Trophoblast cell (in vitro differentiated cells and primary cell): Measurements from ENCODE around the gene TLL2.

Source experiments
- DNase-seq, 2 donors: peaks; one replicate each; pipeline ENCODE4 v3.0.0-alpha.2; 2016
- H2AFZ ChIP-seq: 2 replicates; pipeline ENCODE4 v1.6.1; 2013; ENCODE audit warnings: low read length, moderate library complexity, mild to moderate bottlenecking; ENCODE audit not compliant: insufficient read depth, poor library complexity
- H2AK5ac ChIP-seq: 2 replicates; pipeline ENCODE4 v1.6.1; 2013; ENCODE audit warnings: mild to moderate bottlenecking, low read length
- H2BK120ac ChIP-seq: 2 replicates; pipeline ENCODE4 v1.6.1; 2013; ENCODE audit warnings: low read length, mild to moderate bottlenecking, moderate library complexity; ENCODE audit not compliant: insufficient read depth, poor library complexity
- H2BK12ac ChIP-seq: 2 replicates; pipeline ENCODE4 v1.6.1; 2013; ENCODE audit warnings: mild to moderate bottlenecking, low read length, moderate library complexity
- H2BK5ac ChIP-seq: 2 replicates; pipeline ENCODE4 v1.6.1; 2013; ENCODE audit warnings: low read length, low read depth, moderate library complexity, mild to moderate bottlenecking; ENCODE audit not compliant: poor library complexity
- H3K14ac ChIP-seq: 2 replicates; pipeline ENCODE4 v1.6.1; 2013; ENCODE audit warnings: mild to moderate bottlenecking, low read length
- H3K18ac ChIP-seq: 2 replicates; pipeline ENCODE4 v1.6.1; 2013; ENCODE audit warnings: mild to moderate bottlenecking, low read length
- H3K23ac ChIP-seq: 2 replicates; pipeline ENCODE4 v1.6.1; 2013; ENCODE audit warnings: low read length
- H3K27ac ChIP-seq: 2 replicates; pipeline ENCODE4 v1.5.1; 2013; ENCODE audit warnings: low read depth, mild to moderate bottlenecking, inconsistent platforms, low read length, moderate library complexity
- H3K27me3 ChIP-seq: 2 replicates; pipeline ENCODE4 v1.6.1; 2013; ENCODE audit warnings: inconsistent platforms, mild to moderate bottlenecking, low read length, moderate library complexity; ENCODE audit not compliant: insufficient read depth
- H3K36me3 ChIP-seq, 2 experiments: 1 replicate in 1 of 2; 2 replicates in 1 of 2; pipeline ENCODE4 v1.6.1; 2013; ENCODE audit warnings: low read length in 2 of 2, mild to moderate bottlenecking in 2 of 2, moderate library complexity in 1 of 2; ENCODE audit not compliant: insufficient read depth in 2 of 2, control insufficient read depth in 1 of 2
- H3K4ac ChIP-seq: 2 replicates; pipeline ENCODE4 v1.6.1; 2013; ENCODE audit warnings: low read depth, mild to moderate bottlenecking, low read length, moderate library complexity
- H3K4me1 ChIP-seq, 2 experiments: 1 replicate in 1 of 2; 2 replicates in 1 of 2; pipeline ENCODE4 v1.6.1; 2013; ENCODE audit warnings: low read length in 2 of 2, mild to moderate bottlenecking in 2 of 2, moderate library complexity in 1 of 2; ENCODE audit not compliant: insufficient read depth in 2 of 2, control insufficient read depth in 1 of 2
- H3K4me2 ChIP-seq: 2 replicates; pipeline ENCODE4 v1.6.1; 2013; ENCODE audit warnings: inconsistent platforms, mild to moderate bottlenecking, low read length, moderate library complexity
- H3K4me3 ChIP-seq: 2 replicates; pipeline ENCODE4 v1.5.1; 2013; ENCODE audit warnings: mild to moderate bottlenecking, low read depth, low read length, inconsistent platforms
- H3K79me1 ChIP-seq: one replicate; pipeline ENCODE4 v1.6.1; 2013; ENCODE audit warnings: low read length
- H3K79me2 ChIP-seq: 2 replicates; pipeline ENCODE4 v1.6.1; 2013; ENCODE audit warnings: low read length, mild to moderate bottlenecking; ENCODE audit not compliant: control insufficient read depth, insufficient read depth, poor library complexity
- H3K9ac ChIP-seq: 2 replicates; pipeline ENCODE4 v1.6.1; 2013; ENCODE audit warnings: mild to moderate bottlenecking, low read length
- H3K9me3 ChIP-seq: 2 replicates; pipeline ENCODE4 v1.6.1; 2013; ENCODE audit warnings: low read depth, mild to moderate bottlenecking, control low read depth, inconsistent platforms, low read length; ENCODE audit not compliant: insufficient read depth
- H4K12ac ChIP-seq: 2 replicates; pipeline ENCODE4 v1.6.1; 2013; ENCODE audit warnings: low read depth, mild to moderate bottlenecking, low read length, moderate library complexity
- H4K8ac ChIP-seq: 2 replicates; pipeline ENCODE4 v1.6.1; 2013; ENCODE audit warnings: low read depth, mild to moderate bottlenecking, low read length, moderate library complexity
- H4K91ac ChIP-seq: one replicate; pipeline ENCODE4 v1.6.1; 2013; ENCODE audit warnings: low read depth, mild to moderate bottlenecking, low read length, moderate library complexity
- WGBS: extraction: QIAGEN DNeasy Blood & Tissue Kit; methylation state at CpG from one replicate; pipeline ENCODE4 v1.1.7; 2013; ENCODE audit warnings: missing lambda C conversion rate; ENCODE audit not compliant: insufficient read length, insufficient coverage; ENCODE audit errors: extremely low coverage; 5-methylcytosine and 5-hydroxymethylcytosine counted together

TLL2 gene

DNA sequence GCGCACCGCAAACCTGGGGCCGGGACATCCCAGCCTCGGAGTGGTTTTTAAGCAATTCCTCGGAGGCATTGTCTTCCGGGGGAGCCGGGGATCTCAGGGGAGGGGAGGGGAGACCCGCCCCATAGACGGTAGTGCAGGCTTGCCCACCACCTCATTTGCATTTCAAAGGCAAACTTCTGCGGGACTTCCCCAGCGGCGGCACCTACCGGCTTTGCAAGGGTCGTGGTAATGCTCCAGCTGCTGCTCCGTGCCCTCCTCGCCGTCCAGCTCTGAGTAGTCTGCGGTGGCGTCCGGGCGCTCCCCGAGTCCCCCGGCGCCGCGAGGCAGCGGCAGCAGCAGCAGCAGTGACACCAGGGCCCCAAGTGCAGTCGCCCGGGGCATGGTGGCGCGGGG, 425 bp downstream of the TLL2 start:
- Histone ChIP-seq H3K79me2 (no peaks in the 10 kb centered on the region), H3K79me1 (no peaks in the 10 kb centered on the region), H3K27ac (no peak overlapping the region), H3K27me3 (peaks cover 21% of the 10 kb centered on the region), H3K18ac (no peak overlapping the region), H3K14ac (peak overlapping the region; percentile 13), H3K4me2 (peak overlapping the region; percentile 99), H3K36me3 (no peaks in the 10 kb centered on the region), H4K12ac (no peak overlapping the region), H3K4ac (no peak overlapping the region), H3K9ac (no peak overlapping the region), H2BK5ac (no peak overlapping the region), H3K4me1 (peaks cover 14% of the 10 kb centered on the region in 2 experiments), H2AFZ (peak overlapping the region; percentile 50), H4K8ac (no peak overlapping the region), H2AK5ac (no peak overlapping the region), H4K91ac (no peak overlapping the region), H3K4me3 (peak overlapping the region; percentile 11), H2BK120ac (no peak overlapping the region), H3K9me3 (peaks cover 2% of the 10 kb centered on the region), H3K23ac (no peak overlapping the region), H2BK12ac (no peak overlapping the region)
- DNase-seq = no peak
- no CpG with 5 or more reads among the region's 31 CpGs for WGBS

DNA sequence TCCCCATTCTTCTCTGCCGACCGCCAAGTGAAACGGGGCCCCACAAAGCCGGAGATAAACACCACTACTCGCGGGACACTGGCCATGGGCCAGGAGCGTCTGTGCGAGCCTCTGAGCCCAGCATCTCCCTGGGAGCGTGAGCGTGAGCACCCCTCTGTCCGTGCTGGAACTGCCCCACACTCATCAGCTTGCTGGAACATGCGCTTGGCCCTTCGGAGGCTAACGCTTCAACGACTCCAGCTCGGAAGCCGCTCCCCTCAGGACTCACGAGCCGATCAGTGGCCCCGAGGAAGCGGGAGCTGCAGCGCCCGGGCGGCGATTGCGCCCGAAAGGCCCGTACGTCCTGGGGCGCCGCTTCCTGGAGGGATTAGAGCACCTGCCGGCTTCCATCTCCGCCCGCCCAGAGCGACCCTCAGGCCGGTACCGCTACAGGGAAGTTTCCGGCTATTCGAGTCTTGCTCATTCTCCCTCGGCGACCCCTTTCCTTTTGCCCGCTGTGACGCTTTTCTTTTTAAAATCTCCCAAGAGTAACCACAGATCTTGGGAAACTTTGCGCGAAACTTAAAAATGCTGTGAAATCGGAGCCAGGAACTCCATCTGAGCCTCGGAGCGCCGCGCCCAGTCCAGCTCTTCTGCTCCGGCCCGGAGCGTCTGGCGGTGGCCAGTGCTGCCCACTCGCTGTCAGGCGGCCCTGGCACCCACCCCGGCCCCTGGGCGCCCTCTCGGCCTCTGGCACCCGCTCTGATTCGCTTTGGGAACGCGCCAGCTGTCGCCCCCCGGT, 1.0 kb downstream of the TLL2 start:
- Histone ChIP-seq H3K79me1 (no peaks in the 10 kb centered on the region), H2AK5ac (no peak overlapping the region), H3K23ac (no peak overlapping the region), H3K36me3 (no peaks in the 10 kb centered on the region), H3K18ac (no peak overlapping the region), H2BK120ac (no peak overlapping the region), H3K4ac (no peak overlapping the region), H2BK12ac (no peak overlapping the region), H3K14ac (no peak overlapping the region), H3K27ac (no peak overlapping the region), H3K9me3 (peaks cover 2% of the 10 kb centered on the region), H3K9ac (no peak overlapping the region), H4K8ac (no peak overlapping the region), H3K79me2 (no peaks in the 10 kb centered on the region), H4K12ac (no peak overlapping the region), H3K4me2 (peak overlapping the region; percentile 99), H2BK5ac (no peak overlapping the region), H3K4me3 (peak overlapping the region; percentile 25), H3K4me1 (peaks cover 14% of the 10 kb centered on the region in 2 experiments), H3K27me3 (peaks cover 21% of the 10 kb centered on the region), H2AFZ (no peak overlapping the region), H4K91ac (no peak overlapping the region)
- DNase-seq = peak; percentile 7 to 38
- no CpG with 5 or more reads among the region's 65 CpGs for WGBS

DNA sequence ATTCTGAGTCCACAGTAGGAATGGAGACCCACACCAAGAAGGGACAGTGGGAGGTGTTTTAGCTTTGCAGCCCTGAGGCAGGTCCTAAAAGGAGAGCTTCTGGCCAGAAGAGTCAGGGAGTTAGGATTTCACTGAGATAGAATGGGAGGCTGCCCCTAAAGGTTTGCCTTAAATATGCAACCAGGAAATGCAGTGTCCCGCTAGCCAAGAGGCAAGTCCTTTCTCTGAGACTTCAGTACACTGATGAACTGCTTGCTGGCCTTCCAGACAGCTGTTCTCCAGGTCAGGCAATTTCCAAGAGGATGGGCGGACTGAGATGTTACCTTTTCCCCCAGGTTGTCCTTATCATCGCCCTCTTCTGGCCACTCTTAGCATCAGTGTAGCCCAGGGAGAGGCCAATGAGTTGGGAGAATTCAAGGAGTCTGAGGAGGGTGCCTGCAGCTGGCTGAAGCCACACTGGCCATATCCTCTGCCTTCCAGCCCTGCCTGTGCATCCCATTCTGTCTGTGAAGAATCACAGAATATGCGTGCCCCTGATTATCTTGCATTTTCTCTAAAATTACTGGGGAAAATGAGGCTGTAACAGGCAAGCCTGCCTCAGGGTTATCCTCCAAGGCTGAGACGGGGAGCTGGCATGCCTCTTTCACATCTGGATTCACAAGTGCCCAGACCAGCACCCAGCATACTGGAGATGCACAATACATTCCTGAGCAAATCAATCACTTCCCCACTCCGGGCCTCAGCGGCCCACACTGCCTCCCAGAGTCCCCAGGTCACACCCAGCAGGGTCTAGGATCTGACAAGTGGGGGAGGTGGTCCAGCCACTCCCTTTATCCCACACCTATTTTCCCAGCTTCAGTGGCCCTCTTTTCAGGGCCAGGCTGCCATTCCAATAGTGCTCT, 2.4 kb downstream of the TLL2 start:
- Histone ChIP-seq H3K14ac (no peak overlapping the region), H2BK12ac (no peak overlapping the region), H3K36me3 (no peaks in the 10 kb centered on the region), H3K9ac (no peak overlapping the region), H3K9me3 (peaks cover 2% of the 10 kb centered on the region), H3K4me2 (no peak overlapping the region), H3K18ac (no peak overlapping the region), H4K91ac (no peak overlapping the region), H3K4me1 (peaks cover 14% of the 10 kb centered on the region in 2 experiments), H3K79me2 (no peaks in the 10 kb centered on the region), H2AK5ac (no peak overlapping the region), H2BK5ac (no peak overlapping the region), H3K23ac (no peak overlapping the region), H4K12ac (no peak overlapping the region), H3K79me1 (no peaks in the 10 kb centered on the region), H3K27me3 (peaks cover 21% of the 10 kb centered on the region), H2BK120ac (no peak overlapping the region), H3K4me3 (no peak overlapping the region), H3K27ac (no peak overlapping the region), H3K4ac (no peak overlapping the region), H4K8ac (no peak overlapping the region), H2AFZ (no peak overlapping the region)
- peak; percentile 53 to 84 for DNase-seq
- no CpG with 5 or more reads among the region's 7 CpGs for WGBS

DNA sequence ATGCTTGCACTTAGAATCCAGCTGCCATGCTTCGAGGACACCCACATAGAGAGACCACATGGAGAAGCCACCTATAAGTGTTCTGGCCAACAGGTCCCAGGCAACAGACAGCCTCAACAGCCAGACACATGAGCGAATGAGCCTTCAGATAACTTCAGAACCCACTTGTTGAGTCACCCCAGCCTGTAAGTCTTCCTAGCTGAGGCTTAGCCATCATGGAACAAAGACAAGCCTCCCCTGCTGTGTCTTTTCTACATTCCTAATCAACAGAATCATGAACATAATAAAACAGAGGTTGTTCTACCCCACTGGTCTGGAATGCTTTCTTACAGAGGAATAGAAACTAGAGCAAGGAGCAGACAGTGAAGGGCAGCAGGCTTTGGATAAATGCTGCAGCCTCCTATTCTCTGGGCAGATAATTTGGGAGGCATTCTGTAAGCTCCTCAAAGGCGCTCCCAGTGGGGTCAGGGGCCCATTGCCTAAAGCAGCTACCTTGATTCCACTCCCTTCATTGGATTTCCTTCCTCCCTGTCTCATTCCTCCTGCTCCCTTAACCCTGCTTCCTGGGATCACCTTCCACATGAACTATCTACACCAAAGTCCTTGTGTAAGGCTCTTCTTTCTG, 4.6 kb downstream of the TLL2 start:
- WGBS = no CpG with 5 or more reads among the region's 3 CpGs
- Histone ChIP-seq H3K4me3 (no peak overlapping the region), H3K36me3 (no peaks in the 10 kb centered on the region), H2BK12ac (no peak overlapping the region), H4K8ac (no peak overlapping the region), H3K79me1 (no peaks in the 10 kb centered on the region), H4K91ac (no peak overlapping the region), H2AFZ (no peak overlapping the region), H3K79me2 (no peaks in the 10 kb centered on the region), H2BK120ac (no peak overlapping the region), H3K27ac (no peak overlapping the region), H3K9me3 (peaks cover 2% of the 10 kb centered on the region), H3K23ac (no peak overlapping the region), H3K9ac (no peak overlapping the region), H3K4ac (no peak overlapping the region), H2BK5ac (no peak overlapping the region), H3K4me1 (peaks cover 13 to 14% of the 10 kb centered on the region in 2 experiments), H3K4me2 (no peak overlapping the region), H3K18ac (no peak overlapping the region), H3K14ac (no peak overlapping the region), H2AK5ac (no peak overlapping the region), H3K27me3 (peaks cover 21% of the 10 kb centered on the region), H4K12ac (no peak overlapping the region)
- DNase-seq = no peak
